Measurements from ENCODE around the gene ZBTB17.
"Not testable (repeated sequence)": the region's sequence is repeated elsewhere in the genome, so short reads cannot be mapped to it uniquely, and the experiment has no call there.

The ZBTB17 gene

DNA sequence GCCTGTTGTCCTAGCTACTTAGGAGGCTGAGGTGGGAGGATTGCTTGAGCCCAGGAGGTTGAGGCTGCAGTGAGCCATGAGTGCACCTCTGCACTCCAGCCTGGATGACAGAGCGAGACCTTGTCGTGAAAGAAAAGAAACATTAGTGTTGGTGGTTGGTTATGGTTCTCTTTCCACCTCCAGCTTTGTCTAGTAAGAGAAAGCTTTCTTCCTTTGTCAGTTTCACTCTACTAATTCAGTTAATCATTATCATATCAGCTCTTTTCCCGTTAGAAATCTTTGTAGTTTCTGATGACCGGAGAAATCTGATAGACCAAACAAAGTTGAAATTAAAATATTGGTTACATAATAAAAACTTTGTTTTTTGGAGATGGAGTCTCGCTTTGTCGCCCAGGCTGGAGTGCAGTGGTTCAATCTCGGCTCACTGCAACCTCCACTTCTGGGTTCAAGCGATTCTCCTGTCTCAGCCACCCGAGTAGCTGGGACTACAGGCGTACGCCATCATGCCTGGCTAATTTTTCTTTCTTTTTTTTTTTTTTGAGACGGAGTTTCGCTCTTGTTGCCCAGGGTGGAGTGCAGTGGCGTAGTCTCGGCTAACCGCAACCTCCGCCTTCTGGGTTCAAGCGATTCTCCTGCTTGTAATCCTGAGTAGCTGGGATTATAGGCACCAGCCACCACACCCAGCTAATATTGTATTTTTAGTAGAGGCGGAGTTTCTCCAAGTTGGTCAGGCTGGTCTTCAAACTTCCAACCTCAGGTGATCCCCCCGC, 78.9 kb downstream of the ZBTB17 start:
- not testable (repeated sequence) for DNase-seq (ENCODE audit: low spot score)

DNA sequence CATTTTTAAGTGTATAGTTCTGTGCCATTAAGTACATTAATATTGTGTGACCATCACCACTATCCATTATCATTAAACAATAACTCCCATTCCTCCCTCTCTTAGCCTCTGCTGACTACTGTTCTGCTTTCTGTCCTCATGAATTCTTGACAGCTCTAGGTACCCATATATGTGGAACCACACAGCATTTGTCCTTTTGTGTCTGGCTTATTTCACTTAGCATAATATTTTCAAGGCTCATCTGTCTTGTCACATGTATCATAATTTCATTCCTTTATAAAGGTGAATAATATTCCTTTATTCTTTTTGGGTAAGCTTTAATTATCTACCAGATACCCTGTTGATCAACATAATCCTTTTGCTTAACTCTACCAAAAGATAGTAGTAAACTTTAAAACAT, 80.7 kb downstream of the ZBTB17 start:
- DNase-seq (ENCODE audit: low spot score), result no peak

DNA sequence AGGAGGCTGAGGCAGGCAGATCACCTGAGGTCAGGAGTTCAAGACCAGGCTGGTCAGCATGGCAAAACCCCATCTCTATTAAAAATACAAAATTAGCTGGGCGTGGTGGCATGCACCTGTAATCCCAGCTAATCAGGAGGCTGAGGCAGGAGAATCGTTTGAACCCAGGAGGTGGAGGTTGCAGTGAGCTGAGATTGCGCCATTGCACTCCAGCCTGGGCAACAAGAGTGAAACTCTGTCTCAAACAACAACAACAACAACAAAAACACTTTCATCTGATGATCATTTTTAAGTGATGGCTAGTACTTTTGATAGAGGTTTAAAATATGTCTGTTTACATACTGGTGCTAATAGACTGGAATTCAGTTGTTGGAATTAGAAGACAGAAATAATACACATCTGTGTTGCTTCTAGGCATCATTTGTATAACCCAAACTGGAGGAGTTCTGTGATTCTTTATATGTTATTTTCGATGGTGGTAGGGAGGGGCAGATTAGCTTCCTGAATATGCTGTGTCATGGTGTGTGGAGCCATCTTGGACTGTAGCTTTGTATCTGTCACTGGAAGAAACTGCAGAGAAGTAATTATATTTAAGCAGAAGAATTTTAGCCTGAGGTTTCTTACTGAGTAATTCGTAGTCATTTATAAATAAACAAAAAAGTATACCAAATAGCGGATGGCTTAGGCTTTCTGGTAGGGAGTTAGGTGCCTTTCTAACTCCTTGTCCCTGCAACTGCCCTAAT, 82.9 kb downstream of the ZBTB17 start:
- not testable (repeated sequence) for DNase-seq (ENCODE audit: low spot score)

Data from SW480 (cell line).